Measurements from ENCODE around the gene IMP3. TPM values are rescaled to one million over a fixed set of nuclear protein-coding genes. Genes with fewer than 3 reads are reported as not detected.
"Not testable (repeated sequence)": the region's sequence is repeated elsewhere in the genome, so short reads cannot be mapped to it uniquely, and the experiment has no call there.

Gene IMP3
- total and polyA plus RNA-seq, 4 donors: 45.2 to 94.8 (median 69.6) TPM

DNA sequence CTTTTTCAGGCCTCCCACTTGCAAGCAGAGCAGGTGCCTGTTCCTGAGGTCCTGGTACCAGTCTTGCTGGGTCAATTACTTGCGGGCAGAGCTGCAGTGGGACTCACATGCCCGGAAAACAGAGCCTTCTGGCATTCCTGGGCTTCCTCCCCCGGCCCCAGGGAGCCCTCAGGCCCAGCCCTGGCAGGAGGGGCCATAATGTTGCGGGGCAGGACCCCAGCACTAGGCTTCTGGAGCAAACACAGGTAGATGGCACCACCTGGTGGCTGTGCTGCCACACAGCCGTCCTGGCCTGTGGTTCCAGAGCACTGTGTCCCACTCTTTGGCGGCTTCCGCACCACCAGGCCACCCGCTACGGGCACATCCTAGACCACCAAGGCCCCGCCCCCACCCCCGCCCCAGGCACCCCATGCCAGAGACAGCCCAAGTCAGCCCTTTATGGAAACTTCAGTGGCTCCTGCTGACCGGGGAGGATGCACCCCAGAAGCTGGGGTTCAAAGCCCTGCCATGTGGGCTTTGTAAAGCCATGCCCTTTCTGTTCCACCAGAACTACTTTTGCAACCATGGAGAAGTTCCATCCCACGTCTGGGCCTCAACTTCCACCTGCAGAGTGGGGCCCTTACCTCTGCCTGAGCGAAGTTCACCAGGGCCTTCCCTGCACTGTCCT is 43.8 kb upstream of the IMP3 start:
- H3K36me3 ChIP-seq (ENCODE audit: control insufficient read depth in 4 of 4, insufficient read depth in 3 of 4, low read depth in 1 of 4, low read length in 3 of 4); H3K9ac ChIP-seq (ENCODE audit: low read depth in 1 of 2, low read length in 2 of 2); H3K27ac ChIP-seq (ENCODE audit: low read depth in 1 of 2, low read length in 2 of 2); H3K9me3 ChIP-seq (ENCODE audit: control insufficient read depth in 4 of 4, low read length in 3 of 4); H3K4me3 ChIP-seq (ENCODE audit: low read depth in 1 of 3, low read length in 3 of 3); H3K27me3 ChIP-seq (ENCODE audit: control insufficient read depth in 4 of 4, insufficient read depth in 4 of 4, low read length in 3 of 4): not testable (repeated sequence)
- peak; percentile 79 to 86 for TF ChIP-seq RAD21 (IDR thresholded peaks at IDR 0.05)
- TF ChIP-seq, protein P1, sequence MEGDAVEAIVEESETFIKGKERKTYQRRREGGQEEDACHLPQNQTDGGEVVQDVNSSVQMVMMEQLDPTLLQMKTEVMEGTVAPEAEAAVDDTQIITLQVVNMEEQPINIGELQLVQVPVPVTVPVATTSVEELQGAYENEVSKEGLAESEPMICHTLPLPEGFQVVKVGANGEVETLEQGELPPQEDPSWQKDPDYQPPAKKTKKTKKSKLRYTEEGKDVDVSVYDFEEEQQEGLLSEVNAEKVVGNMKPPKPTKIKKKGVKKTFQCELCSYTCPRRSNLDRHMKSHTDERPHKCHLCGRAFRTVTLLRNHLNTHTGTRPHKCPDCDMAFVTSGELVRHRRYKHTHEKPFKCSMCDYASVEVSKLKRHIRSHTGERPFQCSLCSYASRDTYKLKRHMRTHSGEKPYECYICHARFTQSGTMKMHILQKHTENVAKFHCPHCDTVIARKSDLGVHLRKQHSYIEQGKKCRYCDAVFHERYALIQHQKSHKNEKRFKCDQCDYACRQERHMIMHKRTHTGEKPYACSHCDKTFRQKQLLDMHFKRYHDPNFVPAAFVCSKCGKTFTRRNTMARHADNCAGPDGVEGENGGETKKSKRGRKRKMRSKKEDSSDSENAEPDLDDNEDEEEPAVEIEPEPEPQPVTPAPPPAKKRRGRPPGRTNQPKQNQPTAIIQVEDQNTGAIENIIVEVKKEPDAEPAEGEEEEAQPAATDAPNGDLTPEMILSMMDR (IDR thresholded peaks at IDR 0.05; ENCODE audit: low read depth, low read length, missing input control): peak; percentile 75
- peak; percentile 80 for DNase-seq (ENCODE audit: low spot score)
- H3K4me1 ChIP-seq (ENCODE audit: control insufficient read depth in 4 of 4, insufficient read depth in 4 of 4, low read length in 3 of 4): peaks cover 5 to 12% (median 8%) of the 10 kb centered on the region in 4 donors
- 20% methylated on average over 14 of the region's 14 CpGs for WGBS

DNA sequence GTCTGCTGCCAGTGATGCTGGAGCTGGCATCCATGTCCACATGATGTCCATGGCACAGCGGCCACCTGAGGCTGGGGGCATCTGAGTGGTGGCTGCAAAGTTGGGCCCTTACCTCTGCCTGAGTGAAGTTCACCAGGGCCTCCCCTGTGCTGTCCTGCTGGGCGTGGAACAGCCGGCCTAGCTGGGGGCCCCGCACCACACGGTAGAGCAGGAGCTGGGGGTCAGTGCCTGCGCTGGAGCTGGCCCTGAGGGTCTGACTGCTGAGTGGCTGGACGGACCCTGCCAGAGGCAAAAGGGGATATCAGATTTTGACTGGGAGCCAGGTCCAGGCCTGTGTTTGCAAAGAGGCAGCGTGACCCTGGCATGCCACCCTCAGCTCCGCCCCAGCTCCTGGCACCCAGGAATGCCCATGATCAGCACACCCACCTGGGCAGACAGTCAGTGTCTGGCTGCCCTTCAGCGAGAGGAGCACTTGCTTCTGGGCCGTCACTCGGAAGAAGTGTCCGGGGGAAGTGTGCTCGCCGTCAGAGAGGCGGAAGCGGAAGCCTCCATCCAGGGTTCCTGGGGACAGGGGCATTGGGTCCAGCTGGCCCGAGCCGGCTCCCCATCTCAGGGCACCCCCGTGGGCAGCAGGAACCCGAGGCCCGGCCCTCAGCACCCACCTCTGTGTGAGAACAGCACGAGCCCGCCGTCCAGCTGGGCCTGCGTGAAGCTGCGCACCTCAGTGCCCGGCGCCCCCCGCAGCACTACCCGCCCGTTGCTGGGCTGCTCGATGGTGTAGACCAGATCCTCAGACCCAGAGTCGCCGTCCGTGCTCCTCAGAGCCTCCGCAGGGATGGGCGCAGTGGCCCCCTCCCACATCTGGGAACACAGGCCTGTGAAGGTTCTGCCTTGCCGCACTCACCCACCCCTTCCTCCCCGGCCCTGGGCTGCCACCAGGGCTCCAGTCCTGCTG is 42.4 kb upstream of the IMP3 start:
- no peak for DNase-seq (ENCODE audit: low spot score)
- no peak overlapping the region for H3K27ac ChIP-seq (ENCODE audit: low read depth in 1 of 2, low read length in 2 of 2)
- H3K9ac ChIP-seq (ENCODE audit: low read depth in 1 of 2, low read length in 2 of 2): no peak overlapping the region
- 83% methylated on average over 40 of the region's 40 CpGs for WGBS
- H3K4me3 ChIP-seq (ENCODE audit: low read depth in 1 of 3, low read length in 3 of 3): no peak overlapping the region
- H3K36me3 ChIP-seq (ENCODE audit: control insufficient read depth in 4 of 4, insufficient read depth in 3 of 4, low read depth in 1 of 4, low read length in 3 of 4): no peaks in the 10 kb centered on the region
- no peak for TF ChIP-seq NR2F2 (IDR thresholded peaks at IDR 0.05)
- TF ChIP-seq FOXA2 (IDR thresholded peaks at IDR 0.05): no peak
- TF ChIP-seq YY1 (IDR thresholded peaks at IDR 0.05): no peak
- TF ChIP-seq HNF4G (IDR thresholded peaks at IDR 0.05): no peak
- TF ChIP-seq GABPA (IDR thresholded peaks at IDR 0.05 in 1 of 2, conservative IDR thresholded peaks at IDR 0.05 in 1 of 2): no peak
- TF ChIP-seq FOXA1 (IDR thresholded peaks at IDR 0.05): no peak
- TF ChIP-seq, protein P2, sequence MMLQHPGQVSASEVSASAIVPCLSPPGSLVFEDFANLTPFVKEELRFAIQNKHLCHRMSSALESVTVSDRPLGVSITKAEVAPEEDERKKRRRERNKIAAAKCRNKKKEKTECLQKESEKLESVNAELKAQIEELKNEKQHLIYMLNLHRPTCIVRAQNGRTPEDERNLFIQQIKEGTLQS (IDR thresholded peaks at IDR 0.05): no peak
- no peak for TF ChIP-seq TAF1 (conservative IDR thresholded peaks at IDR 0.05)
- TF ChIP-seq EGR1 (IDR thresholded peaks at IDR 0.05; ENCODE audit: low read depth in 2 of 2): no peak
- peaks cover 5 to 12% (median 8%) of the 10 kb centered on the region in 4 donors for H3K4me1 ChIP-seq (ENCODE audit: control insufficient read depth in 4 of 4, insufficient read depth in 4 of 4, low read length in 3 of 4)
- H3K27me3 ChIP-seq (ENCODE audit: control insufficient read depth in 4 of 4, insufficient read depth in 4 of 4, low read length in 3 of 4): no peaks in the 10 kb centered on the region
- H3K9me3 ChIP-seq (ENCODE audit: control insufficient read depth in 4 of 4, low read length in 3 of 4): no peaks in the 10 kb centered on the region

DNA sequence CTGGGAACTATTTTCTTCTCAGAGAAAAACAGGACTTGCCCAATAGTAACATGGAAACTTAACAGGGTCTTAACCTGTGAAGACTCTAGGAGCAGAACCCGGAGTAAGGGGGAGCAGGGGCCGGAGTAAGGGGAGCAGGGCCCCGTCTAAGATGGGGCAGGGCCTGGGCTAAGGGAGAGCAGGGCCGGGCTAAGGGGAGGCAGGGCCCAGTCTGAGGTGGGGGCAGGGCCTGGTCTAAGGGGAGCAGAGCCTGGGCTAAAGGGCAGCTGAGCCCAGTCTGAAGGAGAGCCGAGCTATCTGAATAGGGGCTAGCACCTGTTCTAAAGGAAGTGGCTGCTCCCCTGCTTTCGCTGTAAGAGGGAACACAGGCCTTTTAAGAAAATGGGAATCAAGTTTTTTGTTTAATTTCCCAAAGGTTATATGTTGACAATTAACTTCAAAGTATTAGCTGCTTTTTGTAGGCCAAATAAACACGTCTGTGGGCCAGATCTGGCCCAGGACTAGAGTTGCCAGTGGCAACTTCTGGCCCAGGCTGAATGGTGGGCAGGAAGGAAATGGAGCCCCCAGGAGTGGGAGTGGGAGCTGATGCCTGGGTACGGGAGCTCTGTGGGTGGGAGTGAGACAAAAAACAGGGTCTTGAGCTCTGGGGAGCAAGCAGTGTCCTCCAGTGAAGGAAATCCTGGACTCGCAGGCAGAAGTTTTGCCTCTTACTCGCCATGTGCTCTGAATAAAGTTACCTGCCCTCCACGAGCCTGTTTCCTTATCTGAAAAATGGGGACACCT is 40.2 kb upstream of the IMP3 start:
- Histone ChIP-seq H3K27ac (ENCODE audit: low read depth in 1 of 2, low read length in 2 of 2) (no peak overlapping the region), H3K27me3 (ENCODE audit: control insufficient read depth in 4 of 4, insufficient read depth in 4 of 4, low read length in 3 of 4) (no peaks in the 10 kb centered on the region), H3K9me3 (ENCODE audit: control insufficient read depth in 4 of 4, low read length in 3 of 4) (no peaks in the 10 kb centered on the region), H3K4me3 (ENCODE audit: low read depth in 1 of 3, low read length in 3 of 3) (no peak overlapping the region), H3K9ac (ENCODE audit: low read depth in 1 of 2, low read length in 2 of 2) (no peak overlapping the region), H3K4me1 (ENCODE audit: control insufficient read depth in 4 of 4, insufficient read depth in 4 of 4, low read length in 3 of 4) (peaks cover 5 to 15% (median 8%) of the 10 kb centered on the region in 4 donors), H3K36me3 (ENCODE audit: control insufficient read depth in 4 of 4, insufficient read depth in 3 of 4, low read depth in 1 of 4, low read length in 3 of 4) (no peaks in the 10 kb centered on the region)
- WGBS: 86% methylated on average over 11 of the region's 11 CpGs
- DNase-seq (ENCODE audit: low spot score): no peak
- TF ChIP-seq SP1 (IDR thresholded peaks at IDR 0.05) (no peak), YY1 (IDR thresholded peaks at IDR 0.05) (no peak), GABPA (IDR thresholded peaks at IDR 0.05 in 1 of 2, conservative IDR thresholded peaks at IDR 0.05 in 1 of 2) (no peak), RXRA (IDR thresholded peaks at IDR 0.05) (no peak), HNF4A (conservative IDR thresholded peaks at IDR 0.05) (no peak), FOXA2 (IDR thresholded peaks at IDR 0.05) (no peak), FOXA1 (IDR thresholded peaks at IDR 0.05) (no peak)
- TF ChIP-seq, protein P2 (IDR thresholded peaks at IDR 0.05): no peak
- TF ChIP-seq, protein P3, sequence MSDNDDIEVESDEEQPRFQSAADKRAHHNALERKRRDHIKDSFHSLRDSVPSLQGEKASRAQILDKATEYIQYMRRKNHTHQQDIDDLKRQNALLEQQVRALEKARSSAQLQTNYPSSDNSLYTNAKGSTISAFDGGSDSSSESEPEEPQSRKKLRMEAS (IDR thresholded peaks at IDR 0.05): no peak
- TF ChIP-seq, protein P1 (IDR thresholded peaks at IDR 0.05; ENCODE audit: low read depth, low read length, missing input control): no peak
